H1 (cell line): Measurements from ENCODE around the gene RPA3.

Experiments used
- ATF3 ChIP-seq: IDR thresholded peaks from 2 replicates; pipeline ENCODE4 v1.6.1; 2011; ENCODE audit warnings: low read depth, mild to moderate bottlenecking, low read length; ENCODE audit not compliant: insufficient read depth
- CHD2 ChIP-seq: IDR thresholded peaks from 2 replicates; pipeline ENCODE4 v1.6.1; 2012; ENCODE audit warnings: low read length, improper control_type of control experiment
- CTCF ChIP-seq, 3 experiments: IDR thresholded peaks; 1 replicate in 2 of 3; 2 replicates in 1 of 3; pipeline versions ENCODE4 v1.5.1 to v1.6.1; 2011; ENCODE audit warnings: low read length in 3 of 3, mild to moderate bottlenecking in 3 of 3, inconsistent platforms in 2 of 3, low read depth in 1 of 3, moderate library complexity in 1 of 3; ENCODE audit not compliant: insufficient read depth in 1 of 3; ENCODE audit errors: control extremely low read depth in 1 of 3
- EP300 ChIP-seq, 2 experiments: IDR thresholded peaks; 1 replicate in 1 of 2; 2 replicates in 1 of 2; pipeline ENCODE4 v1.6.1; 2011 to 2012; ENCODE audit warnings: low read depth in 2 of 2, low read length in 2 of 2, mild to moderate bottlenecking in 2 of 2, borderline replicate concordance in 1 of 2, inconsistent platforms in 1 of 2, moderate library complexity in 1 of 2
- EZH2 ChIP-seq: fragments of 200-600 bp; sonication (generic); IDR thresholded peaks from 2 replicates; pipeline ENCODE4 v1.7.1; 2012; ENCODE audit warnings: low read depth, mild to moderate bottlenecking, moderate library complexity, low read length, inconsistent platforms; ENCODE audit not compliant: severe bottlenecking
- GABPA ChIP-seq: IDR thresholded peaks from 2 replicates; pipeline ENCODE4 v1.6.1; 2011; ENCODE audit warnings: mild to moderate bottlenecking, low read length, moderate library complexity, borderline replicate concordance; ENCODE audit not compliant: insufficient read depth
- JUND ChIP-seq: IDR thresholded peaks from 2 replicates; pipeline ENCODE4 v1.6.1; 2011; ENCODE audit warnings: mild to moderate bottlenecking, improper control_type of control experiment, low read length
- POLR2AphosphoS5 ChIP-seq: IDR thresholded peaks from 2 replicates; pipeline ENCODE4 v1.6.1; 2011; ENCODE audit warnings: low read depth, low read length
- TAF1 ChIP-seq: IDR thresholded peaks from 2 replicates; pipeline ENCODE4 v1.6.1; 2011; ENCODE audit warnings: mild to moderate bottlenecking, low read depth, low read length
- YY1 ChIP-seq: IDR thresholded peaks from 2 replicates; pipeline ENCODE4 v1.6.1; 2011; ENCODE audit warnings: low read depth, mild to moderate bottlenecking, low read length

GRCh38 chr7:7653593-7654187 lies 64.7 kb downstream of the RPA3 start:
- TF ChIP-seq CHD2 (no peak), YY1 (peak; percentile 83), POLR2AphosphoS5 (no peak), ATF3 (no peak), GABPA (no peak), CTCF (IDR thresholded peaks at IDR 0.05; ENCODE audit: control extremely low read depth in 1 of 3, insufficient read depth in 1 of 3, low read depth in 1 of 3, low read length in 3 of 3) (peak in 2 of 3 experiments; percentile 62 to 80; a peak in 3 of 4 replicates), EZH2 (no peak), TAF1 (no peak), JUND (no peak), EP300 (IDR thresholded peaks at IDR 0.05; ENCODE audit: borderline replicate concordance in 1 of 2, low read depth in 2 of 2, low read length in 2 of 2) (no peak)
